Type B pancreatic cell (in vitro differentiated cells): ENCODE measurements around the gene CARD11. TPM values are rescaled to one million over a fixed set of nuclear protein-coding genes. Genes with fewer than 3 reads are reported as not detected.
A peak's percentile ranks its signal among the peaks of the same experiment; 100 is the strongest.

ENCODE experiments used
- DNase-seq: peaks from one replicate; pipeline ENCODE4 v3.0.0; 2021; ENCODE audit warnings: mixed read lengths; ENCODE audit not compliant: unreplicated experiment; ENCODE audit errors: extremely low spot score
- H3K27ac Mint-ChIP-seq: 2 replicates; pipeline ENCODE4 v1.8.0; 2021; ENCODE audit warnings: mild to moderate bottlenecking, mixed read lengths
- H3K27me3 Mint-ChIP-seq: 2 replicates; pipeline ENCODE4 v1.8.0; 2021; ENCODE audit warnings: mixed read lengths
- H3K36me3 Mint-ChIP-seq: 2 replicates; pipeline ENCODE4 v1.8.0; 2021; ENCODE audit warnings: mixed read lengths
- H3K4me1 Mint-ChIP-seq: one replicate; pipeline ENCODE4 v1.8.0; 2021; ENCODE audit warnings: mixed read lengths; ENCODE audit not compliant: unreplicated experiment
- H3K4me3 Mint-ChIP-seq: 2 replicates; pipeline ENCODE4 v1.8.0; 2021; ENCODE audit warnings: mild to moderate bottlenecking, mixed read lengths
- H3K9me3 Mint-ChIP-seq: 2 replicates; pipeline ENCODE4 v1.8.0; 2021; ENCODE audit warnings: mixed read lengths
- CTCF ChIP-seq: fragments of 200-600 bp; sonication (generic); conservative IDR thresholded peaks from 2 replicates; pipeline ENCODE4 v1.5.0; 2021; ENCODE audit warnings: antibody characterized with exemption, mild to moderate bottlenecking
- total RNA-seq: library from RNA; stranded (reverse); gene quantifications from 2 replicates; pipeline ENCODE4 v1.2.1, GENCODE V29; 2021; ENCODE audit warnings: low replicate concordance

The CARD11 gene
- total RNA-seq, 1 donor from 2014 or later, result 11.6 TPM

GRCh38 chr7:2880051-2880450 lies 163.6 kb downstream of the CARD11 start:
- Mint-ChIP-seq H3K36me3 (no peaks in the 10 kb centered on the region), H3K27ac (peak overlapping the region; percentile 9), H3K9me3 (no peaks in the 10 kb centered on the region), H3K4me3 (no peak overlapping the region), H3K27me3 (no peaks in the 10 kb centered on the region), H3K4me1 (peaks cover 30% of the 10 kb centered on the region)
- TF ChIP-seq CTCF, result no peak
- no peak for DNase-seq

- H3K4me1 Mint-ChIP-seq, result peaks cover 30% of the 10 kb centered on the region
- no peaks in the 10 kb centered on the region for H3K9me3 Mint-ChIP-seq
- no peak overlapping the region for H3K4me3 Mint-ChIP-seq
- H3K36me3 Mint-ChIP-seq, result no peaks in the 10 kb centered on the region
- no peak for DNase-seq
- no peaks in the 10 kb centered on the region for H3K27me3 Mint-ChIP-seq
- TF ChIP-seq CTCF, result no peak
- peak overlapping the region; percentile 21 for H3K27ac Mint-ChIP-seq
Observed at GRCh38 chr7:2879354-2879753, 164.3 kb downstream of the CARD11 start.

GRCh38 chr7:2878306-2878705 lies 165.4 kb downstream of the CARD11 start:
- Mint-ChIP-seq H3K27me3 (no peaks in the 10 kb centered on the region), H3K27ac (no peak overlapping the region), H3K9me3 (no peaks in the 10 kb centered on the region), H3K4me1 (peaks cover 32% of the 10 kb centered on the region), H3K36me3 (no peaks in the 10 kb centered on the region), H3K4me3 (no peak overlapping the region)
- no peak for TF ChIP-seq CTCF
- no peak for DNase-seq

- no peak overlapping the region for H3K4me3 Mint-ChIP-seq
- no peaks in the 10 kb centered on the region for H3K9me3 Mint-ChIP-seq
- no peak for TF ChIP-seq CTCF
- no peak for DNase-seq
- H3K27ac Mint-ChIP-seq, result no peak overlapping the region
- H3K36me3 Mint-ChIP-seq, result no peaks in the 10 kb centered on the region
- no peaks in the 10 kb centered on the region for H3K27me3 Mint-ChIP-seq
- peaks cover 39% of the 10 kb centered on the region for H3K4me1 Mint-ChIP-seq
Observed at GRCh38 chr7:2876031-2876731, 167.5 kb downstream of the CARD11 start.

- Mint-ChIP-seq H3K9me3 (no peaks in the 10 kb centered on the region), H3K36me3 (no peaks in the 10 kb centered on the region), H3K27ac (peak overlapping the region; percentile 75), H3K4me1 (peaks cover 32% of the 10 kb centered on the region), H3K4me3 (no peak overlapping the region), H3K27me3 (no peaks in the 10 kb centered on the region)
- DNase-seq, result no peak
- TF ChIP-seq CTCF, result no peak
Observed at GRCh38 chr7:2873686-2874551, 169.7 kb downstream of the CARD11 start.
